PC-9 (cell line): ENCODE data around the gene CCDC91. TPM values are rescaled to one million over a fixed set of nuclear protein-coding genes. Genes with fewer than 3 reads are reported as not detected.
"Not testable (repeated sequence)": the region's sequence is repeated elsewhere in the genome, so short reads cannot be mapped to it uniquely, and the experiment has no call there.

Source experiments
- BruUV-seq: library from RNA; stranded (reverse); fragments of 400-500 nt; replicated peaks from 2 replicates; lab custom pipeline; 2021; lab: Mats Ljungman, UMichigan
- CTCF ChIA-PET: fragments of 300-600 bp; sonication (Branson Sonifier 250); formaldehyde crosslinking; loops from one replicate; lab custom pipeline; 2022; ENCODE audit warnings: antibody characterized with exemption; lab: Charles Lee
- POLR2A ChIA-PET: fragments of 300-600 bp; sonication (Branson Sonifier 250); formaldehyde crosslinking; loops from one replicate; lab custom pipeline; 2022; ENCODE audit warnings: antibody characterized with exemption; ENCODE audit not compliant: unreplicated experiment; lab: Charles Lee
- DNase-seq, 2 experiments: peaks; one replicate each; pipeline versions ENCODE4 v3.0.0 to v3.0.0-alpha.2; 2015 to 2022; ENCODE audit warnings: mixed read lengths in 1 of 2
- H2AFZ ChIP-seq: fragments of 200-600 bp; sonication (generic); 2 replicates; pipeline ENCODE4 v1.8.1; 2017; ENCODE audit warnings: antibody characterized with exemption
- H3F3A ChIP-seq: fragments of 200-600 bp; sonication (generic); 2 replicates; pipeline ENCODE4 v1.8.1; 2017; ENCODE audit warnings: antibody characterized with exemption, mild to moderate bottlenecking, low read depth; ENCODE audit not compliant: insufficient read depth
- H3K27ac ChIP-seq: fragments of 200-600 bp; sonication (generic); 2 replicates; pipeline ENCODE4 v1.6.1; 2016; ENCODE audit warnings: mixed run types
- H3K27me3 ChIP-seq: fragments of 200-600 bp; sonication (generic); 2 replicates; pipeline ENCODE4 v1.6.1; 2016; ENCODE audit warnings: low read depth, mixed run types; ENCODE audit not compliant: insufficient read depth
- H3K36me3 ChIP-seq: fragments of 200-600 bp; sonication (generic); 2 replicates; pipeline ENCODE4 v1.6.1; 2016; ENCODE audit warnings: low read depth, mixed run types
- H3K4me1 ChIP-seq: fragments of 200-600 bp; sonication (generic); replicated peaks from 2 replicates; pipeline ENCODE4 v1.6.1; 2016; ENCODE audit warnings: mixed run types; ENCODE audit not compliant: insufficient read depth
- H3K4me2 ChIP-seq: fragments of 200-600 bp; sonication (generic); 2 replicates; pipeline ENCODE4 v1.6.1; 2017; ENCODE audit warnings: mixed run types
- H3K4me3 ChIP-seq: fragments of 200-600 bp; sonication (generic); 2 replicates; pipeline ENCODE4 v1.6.1; 2016; ENCODE audit warnings: mixed run types
- H3K79me2 ChIP-seq: fragments of 200-600 bp; sonication (generic); 2 replicates; pipeline ENCODE4 v1.6.1; 2017; ENCODE audit warnings: low read depth, mixed run types
- H3K9me2 ChIP-seq: fragments of 200-600 bp; sonication (generic); 2 replicates; pipeline ENCODE4 v1.8.1; 2017; ENCODE audit warnings: mild to moderate bottlenecking; ENCODE audit not compliant: insufficient read depth
- H3K9me3 ChIP-seq: fragments of 200-600 bp; sonication (generic); 2 replicates; pipeline ENCODE4 v1.8.1; 2016; ENCODE audit warnings: low read depth; ENCODE audit not compliant: insufficient read depth
- H4K20me1 ChIP-seq: fragments of 200-600 bp; sonication (generic); 2 replicates; pipeline ENCODE4 v1.8.1; 2017; ENCODE audit not compliant: insufficient read depth
- CTCF ChIP-seq: fragments of 200-600 bp; sonication (generic); conservative IDR thresholded peaks from 2 replicates; pipeline ENCODE4 v1.6.1; 2017; ENCODE audit warnings: mixed run types, antibody characterized with exemption, mild to moderate bottlenecking, moderate library complexity
- EZH2 ChIP-seq: fragments of 200-600 bp; sonication (generic); IDR thresholded peaks from 2 replicates; pipeline ENCODE4 v1.8.0; 2017; ENCODE audit warnings: antibody characterized with exemption, low read depth
- intact Hi-C: fragments of 100-400 bp; cut with micrococcal nuclease; formaldehyde crosslinking; loops from one replicate; pipeline ENCODE4 v1.10.0; 2022; ENCODE audit not compliant: unreplicated experiment
- total RNA-seq: library from RNA; stranded (reverse); gene quantifications from 2 replicates; pipeline ENCODE4 v1.2.3, GENCODE V29; 2021

The CCDC91 gene
- total RNA-seq, 1 experiment from 2014 or later = 38.9 TPM

- H3K4me1 ChIP-seq = peaks cover 26% of the 10 kb centered on the region
Observed at GRCh38 chr12:28189784-28190320, 404 bp upstream of the CCDC91 start.

GRCh38 chr12:28191051-28192048, 1.1 kb downstream of the CCDC91 start:
- POLR2A ChIA-PET = interaction anchor here (0.6 to 0.7 kb wide), 4 partner anchors 168 to 667 kb away, joined by 3 to 4 read pairs (median 3); no protein-coding TSS in a partner anchor
- H3K27ac ChIP-seq = peak overlapping the region; percentile 95
- peak overlapping the region; percentile 85 for H3K4me2 ChIP-seq
- peak overlapping the region; percentile 98 for H2AFZ ChIP-seq
- H4K20me1 ChIP-seq = no peaks in the 10 kb centered on the region
- CTCF ChIA-PET = no interaction called here
- peaks cover 26% of the 10 kb centered on the region for H3K4me1 ChIP-seq
- DNase-seq = peak; percentile 3 to 57
- H3K27me3 ChIP-seq = no peaks in the 10 kb centered on the region
- H3K4me3 ChIP-seq = peak overlapping the region; percentile 66
- TF ChIP-seq CTCF = no peak
- no peak for TF ChIP-seq EZH2
- H3F3A ChIP-seq = peaks cover 18% of the 10 kb centered on the region
- H3K9me3 ChIP-seq = no peaks in the 10 kb centered on the region
- H3K79me2 ChIP-seq = peaks cover 62% of the 10 kb centered on the region
- no peaks in the 10 kb centered on the region for H3K36me3 ChIP-seq
- intact Hi-C loops = loop anchor here (5.0 kb wide), 1 partner anchor 224 kb away; no protein-coding TSS in a partner anchor
- BruUV-seq = TSS peak; percentile 77
- no peaks in the 10 kb centered on the region for H3K9me2 ChIP-seq

More at GRCh38 chr12:28189784-28190320, 404 bp upstream of the CCDC91 start:
- ChIA-PET CTCF (no interaction called here), POLR2A (interaction anchor here (0.6 kb wide), 3 partner anchors 194 to 269 kb away, joined by 3 to 11 read pairs (median 4); no protein-coding TSS in a partner anchor)
- Histone ChIP-seq H3K9me3 (no peaks in the 10 kb centered on the region), H3K36me3 (no peaks in the 10 kb centered on the region), H3K9me2 (no peaks in the 10 kb centered on the region), H3K4me2 (peak overlapping the region; percentile 85), H3K4me3 (peak overlapping the region; percentile 66), H4K20me1 (no peaks in the 10 kb centered on the region), H3K27me3 (no peaks in the 10 kb centered on the region), H3K27ac (peak overlapping the region; percentile 95), H3F3A (peaks cover 18% of the 10 kb centered on the region), H3K79me2 (peaks cover 47% of the 10 kb centered on the region), H2AFZ (peak overlapping the region; percentile 98)
- TF ChIP-seq EZH2 (no peak), CTCF (no peak)
- BruUV-seq = TSS peak; percentile 73
- intact Hi-C loops = loop anchor here (5.0 kb wide), 1 partner anchor 223 kb away; no protein-coding TSS in a partner anchor
- no peak for DNase-seq

- Histone ChIP-seq H3K27me3 (no peaks in the 10 kb centered on the region), H3K36me3 (no peaks in the 10 kb centered on the region), H3K27ac (peak overlapping the region; percentile 95; the same call in 1 of the 2 replicates), H2AFZ (no peak overlapping the region), H3K4me1 (peaks cover 26% of the 10 kb centered on the region), H3K9me3 (no peaks in the 10 kb centered on the region), H3K79me2 (peaks cover 70% of the 10 kb centered on the region), H3F3A (peaks cover 18% of the 10 kb centered on the region), H3K4me2 (peak overlapping the region; percentile 85), H3K4me3 (peak overlapping the region; percentile 66), H4K20me1 (no peaks in the 10 kb centered on the region), H3K9me2 (no peaks in the 10 kb centered on the region)
- BruUV-seq = no TSS peak
- intact Hi-C loops = loop anchor here (5.0 kb wide), 1 partner anchor 225 kb away; no protein-coding TSS in a partner anchor
- no peak for TF ChIP-seq CTCF
- no peak for TF ChIP-seq EZH2
- DNase-seq = no peak
- CTCF ChIA-PET = interaction anchor here (0.6 to 0.7 kb wide), 2 partner anchors 170 to 222 kb away, joined by 3 to 4 read pairs; no protein-coding TSS in a partner anchor
- POLR2A ChIA-PET = interaction anchor here (0.7 kb wide), 1 partner anchor 325 kb away, joined by 3 read pairs; no protein-coding TSS in a partner anchor
Observed at GRCh38 chr12:28192125-28192524, 1.9 kb downstream of the CCDC91 start.

- H3K4me2 ChIP-seq, H3K27me3 ChIP-seq, H3K36me3 ChIP-seq, BruUV-seq, H3K4me3 ChIP-seq, H3K27ac ChIP-seq, H3K9me3 ChIP-seq, CTCF ChIA-PET, POLR2A ChIA-PET, H3K9me2 ChIP-seq, H4K20me1 ChIP-seq, DNase-seq, H2AFZ ChIP-seq: not testable (repeated sequence)
- H3K4me1 ChIP-seq = peaks cover 17% of the 10 kb centered on the region
- intact Hi-C loops = loop anchor here (5.0 kb wide), 1 partner anchor 227 kb away; no protein-coding TSS in a partner anchor
- H3F3A ChIP-seq = peaks cover 18% of the 10 kb centered on the region
- peaks cover 80% of the 10 kb centered on the region for H3K79me2 ChIP-seq
Observed at GRCh38 chr12:28194621-28195020, 4.4 kb downstream of the CCDC91 start.
